Right atrium auricular region (tissue), 2 donors: ENCODE results near the gene TREM2. TPM values are rescaled to one million over a fixed set of nuclear protein-coding genes. Genes with fewer than 3 reads are reported as not detected.

Source experiments
- DNase-seq: peaks from one replicate; pipeline ENCODE4 v3.0.0-alpha.2; 2019; ENCODE audit warnings: low spot score
- H3K27ac ChIP-seq, 2 donors: fragments of 200-600 bp; sonication (generic); 1 replicate in 1 of 2; 2 replicates in 1 of 2; pipeline ENCODE4 v1.5.1; 2016 to 2019
- H3K27me3 ChIP-seq, 2 donors: fragments of 200-600 bp; sonication (generic); one replicate each; pipeline versions ENCODE4 v1.5.1 to v1.6.0; 2017 to 2019
- H3K36me3 ChIP-seq: fragments of 200-600 bp; sonication (generic); one replicate; pipeline ENCODE4 v1.5.1; 2016
- H3K4me1 ChIP-seq, 2 donors: fragments of 200-600 bp; sonication (generic); one replicate each; pipeline versions ENCODE4 v1.5.1 to v1.6.0; 2017 to 2019
- H3K4me3 ChIP-seq, 2 donors: fragments of 200-600 bp; sonication (generic); 1 replicate in 1 of 2; 2 replicates in 1 of 2; pipeline ENCODE4 v1.5.1; 2017 to 2019; ENCODE audit warnings: mild to moderate bottlenecking in 1 of 2, moderate library complexity in 1 of 2
- H3K9me3 ChIP-seq, 2 donors: fragments of 200-600 bp; sonication (generic); one replicate each; pipeline ENCODE4 v1.5.1; 2019
- total RNA-seq, 2 donors: library from RNA; depleted of rRNA; stranded (reverse); fragments of >200 nt; gene quantifications; one replicate each; pipeline ENCODE4 v1.1.0, GENCODE V29; 2016
- TF ChIP-seq, protein P1 (sequence below), 2 donors: fragments of 200-600 bp; sonication (generic); IDR thresholded peaks; one replicate each; pipeline ENCODE4 v1.5.1; 2019; ENCODE audit warnings: antibody characterized with exemption in 2 of 2

The TREM2 gene
- total RNA-seq, 2 donors from 2014 or later = 1.6 to 7.0 TPM

DNA sequence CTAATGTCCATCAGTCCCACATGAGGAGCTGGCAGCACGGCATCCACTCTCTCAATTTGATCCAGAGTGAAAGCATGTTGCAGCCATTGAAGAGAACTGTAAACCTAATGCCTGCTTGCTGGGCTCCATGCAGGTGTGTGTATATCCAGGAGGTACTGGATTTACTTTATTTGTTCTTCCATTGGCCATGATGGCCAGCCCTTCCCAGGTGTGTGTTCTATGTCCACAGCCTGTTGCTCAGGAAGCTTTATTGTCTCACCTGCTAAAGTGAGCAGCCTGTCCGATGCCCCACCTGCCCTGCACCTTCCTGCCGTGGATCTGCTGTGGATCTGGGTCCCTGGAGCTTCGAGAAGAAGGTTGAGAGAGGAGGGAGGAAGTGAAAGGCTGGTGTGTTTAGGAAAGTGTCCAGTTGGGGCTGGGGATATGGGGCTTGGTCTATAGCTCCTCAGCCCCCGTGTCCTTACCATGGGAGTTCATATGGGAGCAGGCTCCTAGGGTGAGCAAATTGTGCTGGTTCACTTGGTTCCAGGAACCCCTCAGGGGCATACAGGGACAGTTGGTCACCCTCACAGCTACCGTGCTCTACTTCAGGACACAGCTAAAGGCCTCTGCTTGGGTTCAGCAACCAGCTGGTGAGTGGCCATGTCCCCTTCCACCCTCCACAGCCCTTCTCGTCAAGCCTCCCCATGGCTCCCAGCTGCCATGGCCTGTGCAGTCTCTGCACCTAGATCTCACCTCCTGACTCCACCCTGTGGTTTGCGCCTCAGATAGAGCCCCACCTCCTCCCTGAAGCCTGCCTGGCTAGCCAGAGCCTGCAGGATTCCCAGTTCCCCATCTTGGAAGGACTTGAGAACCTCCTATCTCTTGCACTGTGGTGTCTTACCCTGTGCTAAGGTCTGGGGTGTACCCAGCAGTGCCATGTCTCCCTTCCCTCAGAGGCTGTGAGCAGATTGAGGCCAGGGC is 25.3 kb upstream of the TREM2 start:
- TF ChIP-seq, protein P1, sequence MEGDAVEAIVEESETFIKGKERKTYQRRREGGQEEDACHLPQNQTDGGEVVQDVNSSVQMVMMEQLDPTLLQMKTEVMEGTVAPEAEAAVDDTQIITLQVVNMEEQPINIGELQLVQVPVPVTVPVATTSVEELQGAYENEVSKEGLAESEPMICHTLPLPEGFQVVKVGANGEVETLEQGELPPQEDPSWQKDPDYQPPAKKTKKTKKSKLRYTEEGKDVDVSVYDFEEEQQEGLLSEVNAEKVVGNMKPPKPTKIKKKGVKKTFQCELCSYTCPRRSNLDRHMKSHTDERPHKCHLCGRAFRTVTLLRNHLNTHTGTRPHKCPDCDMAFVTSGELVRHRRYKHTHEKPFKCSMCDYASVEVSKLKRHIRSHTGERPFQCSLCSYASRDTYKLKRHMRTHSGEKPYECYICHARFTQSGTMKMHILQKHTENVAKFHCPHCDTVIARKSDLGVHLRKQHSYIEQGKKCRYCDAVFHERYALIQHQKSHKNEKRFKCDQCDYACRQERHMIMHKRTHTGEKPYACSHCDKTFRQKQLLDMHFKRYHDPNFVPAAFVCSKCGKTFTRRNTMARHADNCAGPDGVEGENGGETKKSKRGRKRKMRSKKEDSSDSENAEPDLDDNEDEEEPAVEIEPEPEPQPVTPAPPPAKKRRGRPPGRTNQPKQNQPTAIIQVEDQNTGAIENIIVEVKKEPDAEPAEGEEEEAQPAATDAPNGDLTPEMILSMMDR (IDR thresholded peaks at IDR 0.05) = no peak
- peaks cover 0 to 9% of the 10 kb centered on the region in 2 donors for H3K9me3 ChIP-seq
- H3K36me3 ChIP-seq = no peaks in the 10 kb centered on the region
- H3K4me3 ChIP-seq = no peak overlapping the region
- H3K27ac ChIP-seq = no peak overlapping the region
- no peaks in the 10 kb centered on the region for H3K27me3 ChIP-seq
- DNase-seq = peak; percentile 23
- no peaks in the 10 kb centered on the region for H3K4me1 ChIP-seq

DNA sequence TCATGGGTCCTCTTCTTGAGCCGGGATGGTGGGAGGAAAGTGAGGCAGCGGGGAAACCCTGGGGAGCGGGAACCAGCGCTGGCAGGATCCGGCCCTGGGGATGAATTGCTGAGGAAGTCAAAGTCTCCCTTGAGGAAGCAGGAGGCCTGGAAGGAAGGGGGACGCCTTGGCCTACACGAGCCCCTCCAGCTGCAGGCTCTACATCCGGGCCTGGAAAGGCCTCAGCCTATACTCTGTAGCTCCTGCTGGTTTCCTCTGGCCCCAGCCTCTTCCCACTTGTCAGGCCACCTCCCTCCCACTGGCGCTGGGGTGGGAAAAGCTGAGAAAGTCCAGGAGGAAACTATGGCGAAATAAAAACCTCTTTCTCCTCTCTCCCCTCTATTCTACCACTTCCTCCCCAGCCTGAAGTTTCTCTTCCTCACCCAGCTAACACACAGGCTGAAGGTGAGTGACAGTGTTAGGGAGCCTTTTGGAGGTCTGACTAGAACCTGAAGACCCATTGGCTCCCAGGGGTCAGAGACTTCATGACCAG is 23.2 kb upstream of the TREM2 start:
- no peaks in the 10 kb centered on the region for H3K4me1 ChIP-seq
- DNase-seq = peak; percentile 58
- peaks cover 0 to 9% of the 10 kb centered on the region in 2 donors for H3K9me3 ChIP-seq
- H3K36me3 ChIP-seq = no peaks in the 10 kb centered on the region
- H3K27ac ChIP-seq = no peak overlapping the region
- no peak overlapping the region for H3K4me3 ChIP-seq
- TF ChIP-seq, protein P1 (IDR thresholded peaks at IDR 0.05) = no peak
- H3K27me3 ChIP-seq = no peaks in the 10 kb centered on the region

DNA sequence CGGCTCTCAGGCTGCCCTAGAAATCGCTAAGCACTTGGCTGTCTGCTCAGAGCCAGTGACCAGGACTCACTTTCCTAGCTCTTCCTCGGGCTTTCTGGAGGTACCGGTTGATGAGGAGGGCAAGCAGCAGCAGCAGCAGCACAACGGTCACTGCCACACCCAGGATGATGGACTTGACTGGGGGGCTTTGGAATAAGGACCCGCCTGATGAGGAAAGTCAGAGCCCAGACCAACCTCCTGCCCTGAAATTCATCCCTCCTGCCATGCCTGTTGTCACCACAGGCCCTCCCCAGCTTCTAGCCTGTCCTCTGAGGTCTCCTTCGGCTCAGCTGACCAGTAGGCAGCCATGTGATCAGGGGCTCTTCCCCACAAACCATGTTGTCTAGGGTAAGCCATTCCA is 21.8 kb upstream of the TREM2 start:
- DNase-seq = peak; percentile 51
- H3K4me3 ChIP-seq = no peak overlapping the region
- H3K36me3 ChIP-seq = no peaks in the 10 kb centered on the region
- H3K9me3 ChIP-seq = peaks cover 0 to 3% of the 10 kb centered on the region in 2 donors
- no peaks in the 10 kb centered on the region for H3K27me3 ChIP-seq
- H3K4me1 ChIP-seq = no peaks in the 10 kb centered on the region
- H3K27ac ChIP-seq = no peak overlapping the region
- TF ChIP-seq, protein P1 (IDR thresholded peaks at IDR 0.05) = no peak

DNA sequence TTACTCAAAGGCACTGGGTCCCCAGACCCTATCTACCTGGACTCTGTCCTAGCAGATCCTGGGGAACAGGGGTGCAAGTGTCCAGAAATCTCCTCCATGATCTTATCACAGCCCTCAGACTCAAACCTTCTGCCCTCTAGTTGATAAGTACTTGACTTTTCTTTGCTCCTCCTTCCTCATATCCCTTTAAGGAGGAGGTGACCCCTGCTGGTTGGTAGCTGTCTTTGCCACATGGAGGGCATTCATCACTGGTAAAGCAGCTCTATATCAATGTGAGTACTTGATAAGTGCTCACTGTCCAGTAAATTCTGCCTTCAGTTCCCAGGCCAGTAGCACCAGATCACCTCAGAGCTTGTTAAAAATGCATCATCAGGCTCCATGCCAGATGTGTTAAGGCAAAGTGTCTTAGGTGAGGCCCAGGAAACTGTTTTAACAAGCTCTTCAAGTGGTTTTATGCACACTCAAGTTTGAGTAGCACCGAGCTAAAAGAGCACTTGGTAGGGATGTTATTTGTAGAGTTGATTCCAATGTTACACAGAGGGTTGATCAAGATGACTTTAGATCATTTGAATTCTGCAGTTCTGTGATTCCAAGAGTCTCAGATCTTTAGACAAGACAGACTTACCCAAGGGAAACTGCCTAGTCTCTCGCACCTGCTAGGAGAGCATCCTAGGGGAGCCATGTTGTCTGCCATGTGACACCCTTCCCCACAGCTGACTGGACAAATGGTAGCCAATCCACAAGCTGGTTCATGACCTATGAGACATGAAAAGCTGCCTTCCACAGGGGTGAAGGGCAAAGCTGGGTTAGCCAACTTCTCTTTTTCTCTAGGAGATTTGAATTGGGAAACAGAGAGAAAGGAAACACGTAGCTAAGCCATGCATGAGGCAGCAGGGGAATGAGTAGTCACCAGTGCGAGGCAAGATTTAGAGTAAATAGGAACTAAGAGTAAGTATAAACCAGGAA is 19.4 kb upstream of the TREM2 start:
- no peaks in the 10 kb centered on the region for H3K4me1 ChIP-seq
- no peaks in the 10 kb centered on the region for H3K9me3 ChIP-seq
- H3K27me3 ChIP-seq = no peaks in the 10 kb centered on the region
- no peak overlapping the region for H3K27ac ChIP-seq
- TF ChIP-seq, protein P1 (IDR thresholded peaks at IDR 0.05) = peak in 1 of 2 donors; percentile 42
- H3K4me3 ChIP-seq = no peak overlapping the region
- H3K36me3 ChIP-seq = no peaks in the 10 kb centered on the region
- DNase-seq = peak; percentile 61

DNA sequence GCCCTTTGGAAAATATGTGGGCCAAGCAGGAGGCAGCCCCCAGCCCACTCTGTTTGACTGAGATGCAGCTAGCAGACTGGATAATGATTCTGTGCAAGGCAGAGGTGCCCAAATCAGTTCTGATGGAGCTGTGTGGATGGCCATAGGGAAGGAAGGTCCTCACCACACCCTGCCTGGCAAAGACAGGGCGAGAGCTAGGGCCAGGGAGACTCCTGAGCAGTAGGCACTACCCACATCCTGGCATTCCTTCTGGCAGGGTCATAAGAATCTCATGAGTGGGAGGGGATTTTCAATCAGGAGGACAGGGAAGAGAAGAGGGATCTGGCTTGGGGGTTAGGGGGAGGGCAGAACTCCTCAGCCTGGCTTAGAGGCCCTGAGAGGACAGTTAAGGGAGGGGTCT is 18.6 kb upstream of the TREM2 start:
- no peaks in the 10 kb centered on the region for H3K9me3 ChIP-seq
- H3K27me3 ChIP-seq = no peaks in the 10 kb centered on the region
- DNase-seq = peak; percentile 43
- H3K4me1 ChIP-seq = no peaks in the 10 kb centered on the region
- H3K4me3 ChIP-seq = no peak overlapping the region
- H3K27ac ChIP-seq = no peak overlapping the region
- H3K36me3 ChIP-seq = no peaks in the 10 kb centered on the region
- TF ChIP-seq, protein P1 (IDR thresholded peaks at IDR 0.05) = no peak
